Lung (tissue), 12 donors: Measurements from ENCODE around the gene VPS39. TPM values are rescaled to one million over a fixed set of nuclear protein-coding genes. Genes with fewer than 3 reads are reported as not detected.
A peak's percentile ranks its signal among the peaks of the same experiment; 100 is the strongest.

ENCODE experiments used
- ATAC-seq: fragments of 200-7000 bp; cut with Tn5 transposase; one replicate; pipeline ENCODE4 v1.9.1; 2020; ENCODE audit warnings: moderate number of reproducible peaks; ENCODE audit not compliant: insufficient read depth, low FRiP score
- DNase-seq, 3 donors: peaks; one replicate each; pipeline ENCODE4 v3.0.0-alpha.2; 2013 to 2017
- H3K27ac ChIP-seq, 2 donors: one replicate each; pipeline ENCODE4 v1.5.1; 2013; ENCODE audit warnings: mild to moderate bottlenecking in 2 of 2, moderate library complexity in 2 of 2, control low read depth in 1 of 2, inconsistent platforms in 1 of 2, low read depth in 1 of 2, low read length in 1 of 2
- H3K27me3 ChIP-seq, 3 donors: one replicate each; pipeline ENCODE4 v1.5.1; 2013; ENCODE audit warnings: low read length in 2 of 3; ENCODE audit not compliant: control insufficient read depth in 3 of 3, insufficient read depth in 3 of 3
- H3K36me3 ChIP-seq, 4 donors: one replicate each; pipeline ENCODE4 v1.5.1; 2013; ENCODE audit warnings: low read length in 4 of 4, mild to moderate bottlenecking in 1 of 4, moderate library complexity in 1 of 4; ENCODE audit not compliant: control insufficient read depth in 4 of 4, insufficient read depth in 4 of 4
- H3K4me1 ChIP-seq, 5 donors: one replicate each; pipeline ENCODE4 v1.5.1; 2013; ENCODE audit warnings: low read length in 5 of 5, mild to moderate bottlenecking in 2 of 5, moderate library complexity in 1 of 5; ENCODE audit not compliant: control insufficient read depth in 5 of 5, insufficient read depth in 5 of 5
- H3K4me3 ChIP-seq: one replicate; pipeline ENCODE4 v1.5.1; 2013; ENCODE audit warnings: mild to moderate bottlenecking, control low read depth, moderate library complexity
- H3K9ac ChIP-seq, 2 donors: one replicate each; pipeline ENCODE4 v1.5.1; 2013; ENCODE audit warnings: low read length in 2 of 2, control low read depth in 1 of 2; ENCODE audit not compliant: insufficient read depth in 1 of 2
- H3K9me3 ChIP-seq, 4 donors: one replicate each; pipeline ENCODE4 v1.5.1; 2013; ENCODE audit warnings: low read length in 3 of 4, mild to moderate bottlenecking in 1 of 4, moderate library complexity in 1 of 4; ENCODE audit not compliant: control insufficient read depth in 4 of 4, insufficient read depth in 3 of 4
- CTCF ChIP-seq: IDR thresholded peaks from 2 replicates; pipeline ENCODE4 v1.5.1; 2012; ENCODE audit warnings: mild to moderate bottlenecking; ENCODE audit errors: control extremely low read depth, extremely low read depth
- WGBS, 2 donors: extraction: QIAGEN DNeasy Blood & Tissue Kit; methylation state at CpG; one replicate each; pipeline ENCODE4 v1.1.7; 2013; 5-methylcytosine and 5-hydroxymethylcytosine counted together
- polyA plus RNA-seq, 2 donors: library from polyadenylated mRNA; stranded (reverse); fragments of 200-250 nt; gene quantifications; one replicate each; pipeline ENCODE4 v1.2.1, GENCODE V29; 2013
- total RNA-seq, 2 donors: library from RNA; depleted of rRNA in 1 of 2; stranded (reverse); fragments of >200 nt in 1 of 2; gene quantifications; one replicate each; pipeline ENCODE4 v1.2.1, GENCODE V29; 2014 to 2021
- donor health status: control.
- donor health status: control.
- donor health status: Bipolar disorder and iron deficiency.
- donor health status: healthy.
- donor health status: DM: yes; HTN: yes; CAD: no.

VPS39 gene
- total and polyA plus RNA-seq, 4 donors: 29.4 to 99.1 (median 51.5) TPM

- no peak for DNase-seq
- TF ChIP-seq CTCF: no peak
- Histone ChIP-seq H3K4me1 (no peaks in the 10 kb centered on the region), H3K4me3 (no peak overlapping the region), H3K27me3 (no peaks in the 10 kb centered on the region), H3K9me3 (no peaks in the 10 kb centered on the region), H3K9ac (no peak overlapping the region), H3K36me3 (peaks cover 49 to 70% (median 57%) of the 10 kb centered on the region in 4 donors), H3K27ac (no peak overlapping the region)
- WGBS, 2 donors: 62 to 79% methylated on average over 6 of the region's 6 CpGs
- no peak for ATAC-seq
Observed at GRCh38 chr15:42165106-42165505, 43.0 kb downstream of the VPS39 start.

GRCh38 chr15:42163947-42164550 lies 44.1 kb downstream of the VPS39 start:
- no peak for DNase-seq
- WGBS, 2 donors: 70 to 84% methylated on average over 4 of the region's 4 CpGs
- no peak for ATAC-seq
- no peak overlapping the region for H3K27ac ChIP-seq
- H3K9ac ChIP-seq: no peak overlapping the region
- no peaks in the 10 kb centered on the region for H3K27me3 ChIP-seq
- peaks cover 49 to 76% (median 56%) of the 10 kb centered on the region in 4 donors for H3K36me3 ChIP-seq
- peaks cover 0 to 4% (median 0%) of the 10 kb centered on the region in 5 donors for H3K4me1 ChIP-seq
- no peak for TF ChIP-seq CTCF
- no peaks in the 10 kb centered on the region for H3K9me3 ChIP-seq
- no peak overlapping the region for H3K4me3 ChIP-seq

GRCh38 chr15:42163291-42163690 lies 44.8 kb downstream of the VPS39 start:
- Histone ChIP-seq H3K36me3 (peaks cover 46 to 79% (median 57%) of the 10 kb centered on the region in 4 donors), H3K27me3 (no peaks in the 10 kb centered on the region), H3K4me3 (no peak overlapping the region), H3K27ac (no peak overlapping the region), H3K9me3 (no peaks in the 10 kb centered on the region), H3K4me1 (peaks cover 0 to 7% (median 0%) of the 10 kb centered on the region in 5 donors), H3K9ac (no peak overlapping the region)
- WGBS, 2 donors: 95 to 96% methylated on average over 9 of the region's 9 CpGs
- DNase-seq: no peak
- TF ChIP-seq CTCF: no peak
- ATAC-seq: no peak

GRCh38 chr15:42160136-42160535 lies 48.0 kb downstream of the VPS39 start:
- DNase-seq (peak; percentile 38 to 62 (median 56)), ATAC-seq (no peak)
- Histone ChIP-seq H3K9me3 (no peaks in the 10 kb centered on the region), H3K4me3 (no peak overlapping the region), H3K36me3 (peaks cover 21 to 55% (median 36%) of the 10 kb centered on the region in 4 donors), H3K4me1 (peaks cover 0 to 7% (median 2%) of the 10 kb centered on the region in 5 donors), H3K27ac (no peak overlapping the region), H3K9ac (no peak overlapping the region), H3K27me3 (no peaks in the 10 kb centered on the region)
- no peak for TF ChIP-seq CTCF
- WGBS, 2 donors: 75 to 84% methylated on average over 7 of the region's 7 CpGs
